SK-N-SH (cell line): ENCODE data around the gene MAP4K4.

Source experiments
- CTCF ChIP-seq: fragments of 200-600 bp; sonication (generic); IDR thresholded peaks from 2 replicates; pipeline ENCODE4 v1.6.1; 2017; ENCODE audit warnings: antibody characterized with exemption, mild to moderate bottlenecking, moderate library complexity
- ELF1 ChIP-seq: IDR thresholded peaks from 2 replicates; pipeline ENCODE4 v1.4.0; 2012

- no peak for TF ChIP-seq ELF1
- TF ChIP-seq CTCF: no peak
Measured at GRCh38 chr2:101741775-101742520, 44.4 kb downstream of the MAP4K4 start.
